ENCODE results near the gene GREB1L. TPM values are rescaled to one million over a fixed set of nuclear protein-coding genes. Genes with fewer than 3 reads are reported as not detected.

The GREB1L gene
- total RNA-seq, 2 experiments from 2014 or later, result not detected

DNA sequence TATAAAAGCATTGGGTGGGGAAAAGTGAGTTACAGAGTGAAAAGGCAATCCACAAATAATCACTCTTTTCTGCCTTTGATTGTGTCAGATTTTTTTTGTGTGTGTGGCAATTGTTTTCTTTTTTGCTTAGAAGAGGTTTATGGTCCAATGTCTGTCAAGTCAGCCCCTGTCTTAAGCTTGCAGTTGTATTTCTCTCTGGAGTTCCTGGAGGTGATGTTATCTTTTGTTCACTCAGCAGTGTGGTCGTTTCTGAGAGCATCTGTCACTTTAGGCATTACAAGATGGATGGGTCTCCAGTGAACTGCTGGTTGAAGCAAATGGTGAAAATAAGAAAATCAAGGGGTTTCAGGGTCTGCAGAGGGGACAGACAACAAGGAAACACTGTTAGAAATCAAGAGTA, 121.3 kb downstream of the GREB1L start:
- Mint-ChIP-seq H3K27ac (no peak overlapping the region), H3K4me3 (no peak overlapping the region), H3K36me3 (ENCODE audit: low read depth) (no peaks in the 10 kb centered on the region), H3K27me3 (peaks cover 28% of the 10 kb centered on the region), H3K9me3 (no peaks in the 10 kb centered on the region), H3K4me1 (ENCODE audit: low read depth) (no peaks in the 10 kb centered on the region)
- POLR2A ChIA-PET, result no interaction called here
- intact Hi-C loops (cut with DNase I, micrococcal nuclease), result no loop called here
- Histone ChIP-seq H3K4me1 (ENCODE audit: insufficient read depth, low read length) (no peaks in the 10 kb centered on the region), H3K9me3 (ENCODE audit: control insufficient read depth in 1 of 2, insufficient read depth in 1 of 2, low read length in 2 of 2) (no peaks in the 10 kb centered on the region), H3K27ac (ENCODE audit: low read depth in 1 of 2, low read length in 2 of 2) (no peak overlapping the region), H3K27me3 (ENCODE audit: control insufficient read depth in 1 of 2, insufficient read depth in 2 of 2, low read length in 2 of 2) (peaks cover 0 to 8% of the 10 kb centered on the region in 2 experiments), H3K36me3 (ENCODE audit: insufficient read depth, low read length) (no peaks in the 10 kb centered on the region), H3K4me3 (ENCODE audit: low read length) (no peak overlapping the region)
- TF ChIP-seq, protein P1, sequence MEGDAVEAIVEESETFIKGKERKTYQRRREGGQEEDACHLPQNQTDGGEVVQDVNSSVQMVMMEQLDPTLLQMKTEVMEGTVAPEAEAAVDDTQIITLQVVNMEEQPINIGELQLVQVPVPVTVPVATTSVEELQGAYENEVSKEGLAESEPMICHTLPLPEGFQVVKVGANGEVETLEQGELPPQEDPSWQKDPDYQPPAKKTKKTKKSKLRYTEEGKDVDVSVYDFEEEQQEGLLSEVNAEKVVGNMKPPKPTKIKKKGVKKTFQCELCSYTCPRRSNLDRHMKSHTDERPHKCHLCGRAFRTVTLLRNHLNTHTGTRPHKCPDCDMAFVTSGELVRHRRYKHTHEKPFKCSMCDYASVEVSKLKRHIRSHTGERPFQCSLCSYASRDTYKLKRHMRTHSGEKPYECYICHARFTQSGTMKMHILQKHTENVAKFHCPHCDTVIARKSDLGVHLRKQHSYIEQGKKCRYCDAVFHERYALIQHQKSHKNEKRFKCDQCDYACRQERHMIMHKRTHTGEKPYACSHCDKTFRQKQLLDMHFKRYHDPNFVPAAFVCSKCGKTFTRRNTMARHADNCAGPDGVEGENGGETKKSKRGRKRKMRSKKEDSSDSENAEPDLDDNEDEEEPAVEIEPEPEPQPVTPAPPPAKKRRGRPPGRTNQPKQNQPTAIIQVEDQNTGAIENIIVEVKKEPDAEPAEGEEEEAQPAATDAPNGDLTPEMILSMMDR (IDR thresholded peaks at IDR 0.05), result no peak
- CTCF ChIA-PET, result no interaction called here
- ATAC-seq (ENCODE audit: poor library complexity), result no peak
- DNase-seq, result no peak

DNA sequence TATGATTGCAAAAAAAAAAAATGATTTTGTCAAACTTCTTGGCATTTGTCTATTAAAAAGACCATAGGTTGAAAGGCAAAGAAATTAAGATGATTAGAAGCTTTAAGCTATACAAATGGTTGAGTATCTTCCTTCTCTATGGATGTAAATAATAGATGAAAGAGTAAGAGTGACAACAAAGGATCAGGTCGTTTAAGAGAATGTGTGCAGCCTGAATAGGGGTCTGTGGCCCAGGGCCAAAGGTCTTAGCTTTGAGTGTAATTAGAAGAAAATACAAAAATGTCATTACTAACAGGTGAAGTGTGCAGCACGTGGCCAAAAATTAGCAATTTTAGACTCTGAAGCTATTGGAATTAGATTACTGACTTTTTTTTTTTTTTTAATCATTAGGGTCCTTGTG, 122.4 kb downstream of the GREB1L start:
- Mint-ChIP-seq H3K27ac (no peak overlapping the region), H3K4me1 (ENCODE audit: low read depth) (no peaks in the 10 kb centered on the region), H3K9me3 (no peaks in the 10 kb centered on the region), H3K4me3 (no peak overlapping the region), H3K27me3 (peaks cover 26% of the 10 kb centered on the region), H3K36me3 (ENCODE audit: low read depth) (no peaks in the 10 kb centered on the region)
- intact Hi-C loops (cut with DNase I, micrococcal nuclease), result no loop called here
- Histone ChIP-seq H3K36me3 (ENCODE audit: insufficient read depth, low read length) (no peaks in the 10 kb centered on the region), H3K27ac (ENCODE audit: low read depth in 1 of 2, low read length in 2 of 2) (no peak overlapping the region), H3K4me3 (ENCODE audit: low read length) (no peak overlapping the region), H3K27me3 (ENCODE audit: control insufficient read depth in 1 of 2, insufficient read depth in 2 of 2, low read length in 2 of 2) (peaks cover 0 to 8% of the 10 kb centered on the region in 2 experiments), H3K4me1 (ENCODE audit: insufficient read depth, low read length) (no peaks in the 10 kb centered on the region), H3K9me3 (ENCODE audit: control insufficient read depth in 1 of 2, insufficient read depth in 1 of 2, low read length in 2 of 2) (no peaks in the 10 kb centered on the region)
- CTCF ChIA-PET, result interaction anchor here (0.7 kb wide), 1 partner anchor 456 kb away, joined by 3 read pairs; no protein-coding TSS in a partner anchor
- DNase-seq (no peak), ATAC-seq (ENCODE audit: poor library complexity) (no peak)
- TF ChIP-seq, protein P1 (IDR thresholded peaks at IDR 0.05), result no peak
- POLR2A ChIA-PET, result no interaction called here

DNA sequence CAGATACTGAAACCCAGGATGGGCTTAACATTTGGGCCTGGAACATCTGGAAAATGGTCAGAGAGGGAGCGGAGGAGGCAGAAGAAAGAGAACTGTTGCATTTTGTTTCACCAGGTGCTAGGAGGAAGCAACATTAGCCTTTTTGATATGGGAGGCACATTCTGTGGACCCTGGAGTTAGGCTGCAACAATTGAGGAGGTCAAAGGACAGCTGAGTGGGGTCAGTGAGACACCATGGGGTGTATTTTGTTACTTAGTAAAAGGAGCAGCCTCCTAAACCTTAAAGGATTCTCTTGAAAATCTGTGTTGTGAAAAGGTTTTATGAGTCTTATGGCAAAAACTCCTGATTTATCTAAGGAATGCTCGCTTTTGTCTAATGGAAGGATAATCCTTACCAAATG, 124.9 kb downstream of the GREB1L start:
- H3K27ac Mint-ChIP-seq, result no peak overlapping the region
- peaks cover 9% of the 10 kb centered on the region for H3K27me3 Mint-ChIP-seq
- Histone ChIP-seq H3K27ac (ENCODE audit: low read depth in 1 of 2, low read length in 2 of 2) (no peak overlapping the region), H3K9me3 (ENCODE audit: control insufficient read depth in 1 of 2, insufficient read depth in 1 of 2, low read length in 2 of 2) (no peaks in the 10 kb centered on the region), H3K36me3 (ENCODE audit: insufficient read depth, low read length) (no peaks in the 10 kb centered on the region), H3K4me3 (ENCODE audit: low read length) (no peak overlapping the region), H3K27me3 (ENCODE audit: control insufficient read depth in 1 of 2, insufficient read depth in 2 of 2, low read length in 2 of 2) (peaks cover 0 to 8% of the 10 kb centered on the region in 2 experiments), H3K4me1 (ENCODE audit: insufficient read depth, low read length) (no peaks in the 10 kb centered on the region)
- ChIA-PET POLR2A (no interaction called here), CTCF (no interaction called here)
- H3K36me3 Mint-ChIP-seq (ENCODE audit: low read depth), result no peaks in the 10 kb centered on the region
- no peak for ATAC-seq (ENCODE audit: poor library complexity)
- H3K9me3 Mint-ChIP-seq, result no peaks in the 10 kb centered on the region
- no peak overlapping the region for H3K4me3 Mint-ChIP-seq
- TF ChIP-seq, protein P1 (IDR thresholded peaks at IDR 0.05), result no peak
- DNase-seq, result no peak
- no peaks in the 10 kb centered on the region for H3K4me1 Mint-ChIP-seq (ENCODE audit: low read depth)
- intact Hi-C loops (cut with DNase I, micrococcal nuclease), result no loop called here
